SU-DHL-6 (cell line): Measurements from ENCODE around the gene TRIB2.

ENCODE experiments used
- H2AFZ ChIP-seq: fragments of 200-600 bp; sonication (generic); 2 replicates; pipeline ENCODE4 v1.6.1; 2014; ENCODE audit warnings: low read depth, mild to moderate bottlenecking, moderate library complexity, mixed read lengths, antibody characterized with exemption, low read length; ENCODE audit not compliant: severe bottlenecking
- H3F3A ChIP-seq: fragments of 200-600 bp; shearing (Covaris generic); 2 replicates; pipeline ENCODE4 v1.6.0; 2016; ENCODE audit warnings: antibody characterized with exemption, mild to moderate bottlenecking; ENCODE audit not compliant: insufficient read depth
- H3K27ac ChIP-seq: fragments of 200-600 bp; sonication (generic); 2 replicates; pipeline ENCODE4 v1.5.1; 2016; ENCODE audit warnings: low read depth, mild to moderate bottlenecking, low read length, moderate library complexity, mixed read lengths
- H3K27me3 ChIP-seq: fragments of 200-600 bp; sonication (generic), shearing (Covaris generic); 2 replicates; pipeline ENCODE4 v1.6.0; 2014; ENCODE audit warnings: mild to moderate bottlenecking, low read length
- H3K36me3 ChIP-seq: fragments of 200-600 bp; sonication (generic); 2 replicates; pipeline ENCODE4 v1.6.1; 2014; ENCODE audit warnings: mild to moderate bottlenecking, low read length, mixed read lengths
- H3K4me2 ChIP-seq: fragments of 300-600, 200-600 bp; shearing (Covaris generic), sonication (generic); 2 replicates; pipeline ENCODE4 v1.6.0; 2014; ENCODE audit warnings: low read length, low read depth, mild to moderate bottlenecking; ENCODE audit not compliant: poor library complexity, severe bottlenecking
- H3K4me3 ChIP-seq: fragments of 200-600 bp; sonication (generic); 2 replicates; pipeline ENCODE4 v1.5.1; 2014; ENCODE audit warnings: antibody characterized with exemption, low read length, mild to moderate bottlenecking, mixed read lengths; ENCODE audit not compliant: insufficient read depth, poor library complexity, severe bottlenecking
- H3K79me2 ChIP-seq: fragments of 200-600 bp; sonication (generic); 2 replicates; pipeline ENCODE4 v1.6.1; 2014; ENCODE audit warnings: mild to moderate bottlenecking, low read length, moderate library complexity; ENCODE audit not compliant: insufficient read depth
- H3K9ac ChIP-seq: fragments of 200-600 bp; sonication (generic); 2 replicates; pipeline ENCODE4 v1.7.0; 2014; ENCODE audit warnings: mild to moderate bottlenecking, low read length
- H3K9me2 ChIP-seq: fragments of 200-600 bp; sonication (generic); replicated peaks from 2 replicates; pipeline ENCODE4 v1.6.1; 2014; ENCODE audit warnings: low read length; ENCODE audit not compliant: insufficient read depth
- H3K9me3 ChIP-seq: fragments of 200-600 bp; sonication (generic); 2 replicates; pipeline ENCODE4 v1.6.1; 2014; ENCODE audit warnings: low read length, mixed read lengths; ENCODE audit not compliant: insufficient read depth
- H4K20me1 ChIP-seq: fragments of 200-600 bp; sonication (generic); 2 replicates; pipeline ENCODE4 v1.6.1; 2014; ENCODE audit warnings: low read depth, mild to moderate bottlenecking, antibody characterized with exemption, low read length, moderate library complexity, mixed read lengths
- CTCF ChIP-seq: fragments of 200-600 bp; sonication (generic); IDR thresholded peaks from one replicate; pipeline ENCODE4 v1.5.1; 2017; ENCODE audit warnings: antibody characterized with exemption, mild to moderate bottlenecking, low read length, moderate library complexity; ENCODE audit not compliant: insufficient read depth, poor library complexity, severe bottlenecking
- EZH2phosphoT487 ChIP-seq: fragments of 200-600 bp; sonication (generic), shearing (Covaris generic); conservative IDR thresholded peaks from 2 replicates; pipeline ENCODE4 v1.6.1; 2018; ENCODE audit warnings: mild to moderate bottlenecking, antibody characterized with exemption, low read length, moderate library complexity, mixed read lengths

TRIB2 gene

GRCh38 chr2:12685145-12685544 lies 31.6 kb upstream of the TRIB2 start:
- H3K9me2 ChIP-seq = no peaks in the 10 kb centered on the region
- H3K9ac ChIP-seq = no peak overlapping the region
- H3K9me3 ChIP-seq = peaks cover 6% of the 10 kb centered on the region; the same call in 1 of the 2 replicates
- H3K27ac ChIP-seq = no peak overlapping the region
- H3K4me3 ChIP-seq = no peak overlapping the region
- no peaks in the 10 kb centered on the region for H3K27me3 ChIP-seq
- H3K36me3 ChIP-seq = no peaks in the 10 kb centered on the region
- H3K4me2 ChIP-seq = no peak overlapping the region
- no peaks in the 10 kb centered on the region for H4K20me1 ChIP-seq
- H3F3A ChIP-seq = no peaks in the 10 kb centered on the region
- no peak overlapping the region for H2AFZ ChIP-seq
- no peaks in the 10 kb centered on the region for H3K79me2 ChIP-seq
- TF ChIP-seq EZH2phosphoT487 (no peak), CTCF (no peak)

- TF ChIP-seq EZH2phosphoT487 = no peak
- no peaks in the 10 kb centered on the region for H3F3A ChIP-seq
- H3K36me3 ChIP-seq = no peaks in the 10 kb centered on the region
- H3K9me3 ChIP-seq = peaks cover 6% of the 10 kb centered on the region; the same call in 1 of the 2 replicates
- H4K20me1 ChIP-seq = no peaks in the 10 kb centered on the region
- no peak overlapping the region for H3K4me3 ChIP-seq
- no peaks in the 10 kb centered on the region for H3K9me2 ChIP-seq
- no peak overlapping the region for H3K9ac ChIP-seq
- H3K79me2 ChIP-seq = no peaks in the 10 kb centered on the region
- no peak overlapping the region for H3K4me2 ChIP-seq
- no peak overlapping the region for H3K27ac ChIP-seq
- H3K27me3 ChIP-seq = no peaks in the 10 kb centered on the region
- no peak overlapping the region for H2AFZ ChIP-seq
Measured at GRCh38 chr2:12685956-12686355, 30.8 kb upstream of the TRIB2 start.

- Histone ChIP-seq H3K79me2 (no peaks in the 10 kb centered on the region), H3K36me3 (no peaks in the 10 kb centered on the region), H3K27me3 (no peaks in the 10 kb centered on the region), H3K9me3 (peaks cover 6% of the 10 kb centered on the region; the same call in 1 of the 2 replicates), H3K4me2 (no peak overlapping the region), H3K9me2 (no peaks in the 10 kb centered on the region), H3K4me3 (no peak overlapping the region), H3K9ac (no peak overlapping the region), H3K27ac (no peak overlapping the region), H2AFZ (no peak overlapping the region), H4K20me1 (no peaks in the 10 kb centered on the region), H3F3A (no peaks in the 10 kb centered on the region)
- TF ChIP-seq EZH2phosphoT487 (no peak), CTCF (no peak)
Measured at GRCh38 chr2:12686708-12687283, 29.9 kb upstream of the TRIB2 start.

- Histone ChIP-seq H4K20me1 (no peaks in the 10 kb centered on the region), H2AFZ (no peak overlapping the region), H3K9me3 (peaks cover 6% of the 10 kb centered on the region; the same call in 1 of the 2 replicates), H3K79me2 (no peaks in the 10 kb centered on the region), H3K27me3 (no peaks in the 10 kb centered on the region), H3K9me2 (no peaks in the 10 kb centered on the region), H3K4me2 (no peak overlapping the region), H3K36me3 (no peaks in the 10 kb centered on the region), H3K9ac (no peak overlapping the region), H3F3A (no peaks in the 10 kb centered on the region), H3K27ac (no peak overlapping the region), H3K4me3 (no peak overlapping the region)
- no peak for TF ChIP-seq EZH2phosphoT487
- TF ChIP-seq CTCF = no peak
Measured at GRCh38 chr2:12688091-12688490, 28.6 kb upstream of the TRIB2 start.
